Fibroblast of skin of right biceps (primary cell): Measurements from ENCODE around the gene MAP2K5.
"Not testable (repeated sequence)": the region's sequence is repeated elsewhere in the genome, so short reads cannot be mapped to it uniquely, and the experiment has no call there.

Experiments
- DNase-seq: peaks from one replicate; pipeline ENCODE4 v3.0.0-alpha.2; 2013

Gene MAP2K5

DNA sequence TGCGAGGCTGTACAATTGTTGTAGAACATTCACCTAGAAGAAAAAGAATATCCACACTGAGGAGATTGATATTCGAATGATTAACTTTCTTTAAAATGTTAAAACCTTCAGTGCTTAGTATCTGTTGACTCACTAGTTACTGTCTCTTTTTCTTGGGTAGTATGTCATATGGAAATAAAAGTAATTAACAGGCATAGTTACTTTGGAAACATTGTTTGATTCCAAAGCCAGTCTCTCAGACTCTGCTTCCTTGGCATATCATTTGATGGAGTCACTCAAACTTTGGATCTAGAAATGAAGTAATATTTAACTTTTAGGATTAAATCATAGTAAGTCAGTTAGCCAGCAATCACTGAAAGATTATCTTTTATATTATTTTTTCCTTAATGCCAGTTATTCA lies 63.4 kb downstream of the MAP2K5 start:
- DNase-seq = no peak

DNA sequence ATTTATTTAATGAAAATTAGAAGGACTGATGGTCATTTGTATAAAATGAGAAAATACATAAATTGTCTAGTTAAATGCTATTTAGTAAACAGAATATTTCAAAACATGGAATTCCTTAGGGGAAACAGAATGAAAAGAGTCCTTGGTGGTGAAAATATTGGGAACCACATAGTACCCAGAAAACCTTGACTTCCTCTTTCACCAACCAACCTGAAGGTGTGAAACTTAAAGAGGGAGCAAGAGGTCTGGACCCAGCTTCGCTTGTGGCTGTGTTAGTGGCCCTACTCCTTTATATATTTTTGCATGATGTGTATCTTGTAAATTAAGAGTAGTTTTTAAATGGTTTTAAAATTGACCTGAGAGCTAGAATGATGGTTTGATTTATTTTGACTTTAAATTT lies 64.2 kb downstream of the MAP2K5 start:
- no peak for DNase-seq

DNA sequence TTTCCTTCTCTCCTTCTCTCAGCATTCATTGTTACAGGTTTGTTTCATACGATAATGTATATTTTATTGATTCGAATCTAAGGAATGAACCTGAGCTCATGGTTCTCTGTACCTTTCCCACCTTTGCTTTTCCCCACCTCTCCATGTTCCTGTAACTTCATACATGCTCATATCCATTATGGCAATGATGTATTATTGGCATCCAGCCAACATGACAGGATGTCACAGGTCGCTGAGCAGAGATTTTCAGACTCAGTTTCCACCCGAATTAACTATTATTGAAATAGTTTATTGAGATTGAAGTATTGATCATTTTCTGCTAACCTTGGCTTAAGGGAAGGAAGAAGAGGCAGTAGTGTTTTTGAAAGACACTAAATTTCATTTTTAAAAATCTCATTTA lies 64.8 kb downstream of the MAP2K5 start:
- DNase-seq = no peak

DNA sequence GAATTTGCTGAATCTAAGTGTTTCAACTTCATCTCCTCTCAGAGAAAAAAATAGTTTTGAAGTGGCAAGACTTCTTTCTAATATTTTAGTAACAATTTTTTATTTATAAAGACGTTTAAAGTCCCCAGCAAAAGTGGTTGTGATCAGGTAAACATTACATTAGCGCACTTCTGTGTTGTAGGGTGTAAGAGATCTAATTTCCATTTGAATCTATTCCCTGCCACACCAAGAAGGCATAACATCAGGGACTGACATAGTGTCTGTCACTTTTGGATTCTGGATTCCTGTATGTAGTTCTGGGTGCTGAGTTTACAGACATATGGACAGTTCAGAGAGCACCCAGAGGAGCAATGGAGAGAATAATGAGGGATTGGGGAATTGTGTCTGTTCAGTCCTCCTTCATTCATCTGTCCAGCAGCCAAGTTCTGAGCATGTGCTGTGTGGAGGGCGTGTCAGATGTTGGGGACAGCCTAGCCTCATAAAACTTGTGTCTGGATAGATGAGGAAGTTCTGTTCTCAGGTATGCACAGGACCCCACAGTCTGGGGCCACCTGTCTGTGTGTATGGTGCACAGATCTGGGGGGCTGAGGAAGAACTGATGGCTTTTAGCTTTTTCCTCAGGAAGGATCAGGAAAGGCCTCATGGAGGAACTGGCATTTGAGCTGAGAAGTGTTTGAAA lies 65.6 kb downstream of the MAP2K5 start:
- DNase-seq = no peak

DNA sequence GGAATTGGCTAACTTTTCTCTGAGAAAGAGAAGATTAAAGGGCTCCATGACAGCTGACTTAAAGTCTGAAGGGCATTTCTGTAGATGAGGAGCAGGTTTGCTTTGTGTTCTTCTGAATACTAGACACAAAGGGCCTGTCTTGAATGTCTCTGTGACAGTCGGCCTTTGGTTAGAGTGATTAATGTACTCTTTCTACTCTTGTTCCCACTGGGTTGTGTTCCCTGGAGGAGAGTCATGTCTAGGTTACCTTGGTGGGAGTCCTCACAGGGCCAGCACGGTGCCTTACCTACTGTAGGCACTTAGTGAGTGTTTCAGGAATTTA lies 66.1 kb downstream of the MAP2K5 start:
- DNase-seq = no peak

DNA sequence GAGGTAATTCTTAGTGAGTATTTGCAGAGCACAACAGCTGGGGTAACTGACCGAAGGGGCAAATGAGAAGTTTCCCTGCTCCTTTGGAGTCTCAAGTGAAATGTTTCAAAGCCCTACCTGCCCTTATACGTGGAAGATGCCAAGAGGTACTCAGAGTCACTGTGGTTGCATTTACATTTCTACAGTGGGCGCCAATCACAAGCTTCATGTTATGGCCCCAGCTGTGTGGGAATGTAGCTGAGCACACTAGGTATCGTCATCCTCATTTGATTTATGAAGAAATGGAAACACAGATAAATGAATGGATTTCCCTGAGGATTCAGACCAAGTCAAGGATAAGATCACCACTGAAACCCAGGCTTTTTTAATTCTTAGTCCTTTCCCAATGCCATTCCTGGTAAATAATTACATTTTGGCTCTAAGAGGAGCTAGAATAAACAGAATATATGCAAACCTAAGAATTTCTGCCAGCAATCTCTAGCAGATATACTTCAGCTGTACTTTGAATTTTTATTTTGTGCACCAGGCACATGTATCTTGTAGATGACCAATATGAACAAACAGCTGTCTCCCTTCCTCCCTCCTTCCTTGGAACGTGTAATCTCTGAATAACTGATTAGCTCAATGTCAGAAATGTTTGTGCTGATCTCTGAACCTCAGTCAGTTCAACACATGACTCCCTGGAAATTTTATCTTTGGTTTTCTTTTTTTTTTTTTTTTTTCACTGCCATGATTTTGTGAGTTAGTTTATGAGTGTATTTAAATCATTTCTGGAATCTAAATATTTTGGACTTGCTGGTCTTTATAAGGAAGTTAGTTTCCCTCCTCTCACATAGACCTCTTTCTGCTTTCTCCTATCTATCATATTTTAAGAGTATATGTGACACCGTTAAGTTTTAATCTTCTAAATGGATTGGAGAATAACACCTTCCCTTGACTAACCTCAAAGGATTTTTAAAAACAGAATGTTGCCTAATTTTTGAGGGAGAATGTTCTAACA lies 69.2 kb downstream of the MAP2K5 start:
- DNase-seq = no peak

DNA sequence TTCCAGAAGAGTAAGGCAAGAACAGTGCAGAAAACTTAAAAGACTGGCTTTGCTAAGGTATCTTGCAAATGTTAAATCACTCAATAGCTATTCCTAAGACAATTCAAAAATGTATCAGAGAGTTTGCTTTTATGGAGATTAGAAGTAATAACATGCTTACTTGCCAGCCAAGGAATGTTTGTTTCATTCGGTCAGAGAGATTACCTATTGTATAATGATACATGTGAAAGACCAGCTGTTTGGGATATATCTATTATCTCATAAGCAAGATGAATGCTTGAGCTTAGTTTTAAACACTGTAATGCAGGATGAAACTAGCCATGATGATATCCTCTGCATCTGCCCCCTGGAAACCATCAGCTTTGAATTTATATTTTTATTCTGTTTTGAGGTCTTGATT lies 70.7 kb downstream of the MAP2K5 start:
- DNase-seq = no peak

DNA sequence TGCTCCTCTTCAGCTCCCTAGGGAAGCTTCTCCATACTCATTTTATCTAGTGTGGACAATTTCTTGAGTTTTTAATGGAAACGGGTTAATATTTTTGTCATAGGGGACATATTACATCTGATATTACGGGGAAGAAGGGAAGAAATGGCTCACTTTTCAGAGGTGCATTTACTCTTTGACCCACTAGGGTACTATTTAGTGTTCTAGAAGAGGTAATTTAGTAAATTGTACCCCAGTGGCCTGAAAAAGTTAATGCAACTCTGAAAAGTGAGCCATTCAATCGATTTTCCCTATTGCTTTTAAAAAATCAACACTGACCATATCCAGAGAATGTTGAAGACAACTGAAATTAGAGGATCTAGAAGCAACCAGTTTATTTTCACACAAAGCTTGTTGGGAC lies 71.2 kb downstream of the MAP2K5 start:
- no peak for DNase-seq

DNA sequence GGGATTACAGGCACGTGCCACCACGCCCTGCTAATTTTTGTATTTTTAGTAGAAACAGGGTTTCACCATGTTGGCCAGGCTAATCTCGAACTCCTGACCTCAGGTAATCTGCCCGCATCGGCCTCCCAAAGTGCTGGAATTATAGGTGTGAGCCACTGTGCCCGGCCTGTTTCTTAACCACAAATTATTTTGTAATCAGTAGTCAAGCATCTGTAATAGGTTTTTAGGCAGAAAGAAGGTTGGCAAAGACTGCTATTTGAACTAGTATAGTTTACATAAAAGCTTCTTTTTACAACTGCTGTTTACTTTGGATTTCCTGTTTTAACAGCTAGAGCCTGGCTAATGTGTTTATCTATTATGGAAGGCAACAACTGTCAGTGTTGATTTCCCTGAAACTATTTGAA lies 72.6 kb downstream of the MAP2K5 start:
- DNase-seq = not testable (repeated sequence)

DNA sequence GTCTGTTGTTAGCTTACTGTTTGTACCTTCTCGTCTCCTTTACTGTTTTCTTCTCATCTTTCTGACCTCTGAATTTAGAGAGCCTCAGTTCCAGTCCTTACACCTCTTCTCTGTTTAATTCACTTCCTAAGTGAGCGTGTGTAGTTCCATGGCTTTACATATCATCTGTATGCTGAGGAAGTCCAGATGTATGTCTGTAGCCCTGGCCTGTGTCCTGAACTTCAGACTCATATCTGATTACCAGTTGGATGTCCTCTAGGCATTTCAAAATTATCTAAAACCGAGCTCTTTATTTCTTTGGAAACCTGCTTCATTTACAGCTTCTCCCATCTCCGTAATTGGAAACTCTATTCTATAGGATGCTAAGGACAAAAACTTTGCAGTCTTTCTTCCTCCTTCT lies 75.8 kb downstream of the MAP2K5 start:
- no peak for DNase-seq

DNA sequence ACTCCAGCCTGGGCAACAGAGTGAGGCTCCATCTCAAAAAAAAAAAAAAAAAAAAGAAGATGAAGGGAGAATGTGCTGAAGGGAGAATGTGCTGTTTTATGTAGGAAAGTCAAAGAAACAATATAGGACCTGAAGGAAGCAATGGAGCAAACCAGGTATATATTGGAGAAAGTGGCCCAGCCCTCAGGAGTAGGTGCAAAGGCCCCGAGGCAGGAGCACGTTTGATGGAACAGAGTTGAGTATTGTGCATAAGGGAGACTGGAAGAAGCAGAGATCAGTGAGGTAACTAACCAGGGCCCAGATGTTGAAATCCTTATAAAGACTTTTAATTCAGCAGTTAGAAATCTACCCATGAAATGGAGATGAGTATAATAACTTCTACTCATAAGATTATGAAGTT lies 79.6 kb downstream of the MAP2K5 start:
- no peak for DNase-seq

DNA sequence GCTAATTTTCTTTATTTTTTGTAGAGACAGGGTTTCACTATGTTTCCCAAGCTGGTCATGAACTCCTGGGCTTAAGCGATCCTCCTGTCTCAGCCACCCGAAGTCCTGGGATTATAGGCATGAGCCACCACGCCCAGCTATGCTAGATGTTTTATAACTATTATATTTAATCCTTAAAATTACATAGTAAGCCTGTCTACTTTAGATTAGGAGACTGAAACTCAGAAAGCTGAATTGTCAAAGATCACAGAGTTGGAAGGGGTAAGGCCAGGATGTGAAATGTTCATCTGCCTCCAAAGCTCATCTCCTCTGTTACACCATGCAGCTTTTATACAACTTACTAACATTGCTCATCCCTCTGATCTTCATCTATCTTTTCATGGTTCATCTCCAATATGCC lies 89.8 kb downstream of the MAP2K5 start:
- no peak for DNase-seq

DNA sequence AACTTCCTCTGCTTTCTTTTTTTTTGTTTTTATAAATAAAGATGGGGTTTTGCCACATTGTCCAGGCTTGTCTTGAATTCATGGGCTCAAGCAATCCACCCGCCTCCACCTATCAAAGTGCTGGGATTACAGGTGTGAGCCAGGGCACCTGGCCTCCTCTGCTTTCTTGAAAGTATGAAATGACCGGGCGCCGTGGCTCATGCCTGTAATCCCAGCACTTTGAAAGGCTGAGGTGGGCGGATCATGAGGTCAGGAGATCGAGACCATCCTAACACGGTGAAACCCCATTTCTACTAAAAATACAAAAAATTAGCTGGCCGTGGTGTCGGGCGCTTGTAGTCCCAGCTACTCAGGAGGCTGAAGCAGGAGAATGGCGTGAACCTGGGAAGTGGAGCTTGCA lies 93.4 kb downstream of the MAP2K5 start:
- not testable (repeated sequence) for DNase-seq

DNA sequence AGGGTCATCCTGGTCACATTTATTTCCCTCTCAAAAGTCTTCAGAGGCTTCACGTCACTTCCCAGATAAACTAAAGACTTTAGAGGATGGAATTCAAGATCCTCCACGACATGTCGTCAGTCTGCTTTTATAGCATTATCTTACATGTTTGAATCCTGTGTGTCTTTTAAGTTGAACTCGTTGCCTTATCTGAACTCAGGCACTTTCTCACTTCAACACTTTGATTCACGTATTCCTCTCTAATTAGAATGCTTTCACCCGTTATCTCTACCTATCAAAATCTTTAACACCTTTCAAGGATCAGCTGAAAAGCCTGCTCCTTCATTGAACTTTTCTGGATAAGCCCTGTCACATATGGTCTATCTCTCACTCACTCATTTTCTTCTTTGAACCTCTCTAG lies 97.1 kb downstream of the MAP2K5 start:
- DNase-seq = no peak

DNA sequence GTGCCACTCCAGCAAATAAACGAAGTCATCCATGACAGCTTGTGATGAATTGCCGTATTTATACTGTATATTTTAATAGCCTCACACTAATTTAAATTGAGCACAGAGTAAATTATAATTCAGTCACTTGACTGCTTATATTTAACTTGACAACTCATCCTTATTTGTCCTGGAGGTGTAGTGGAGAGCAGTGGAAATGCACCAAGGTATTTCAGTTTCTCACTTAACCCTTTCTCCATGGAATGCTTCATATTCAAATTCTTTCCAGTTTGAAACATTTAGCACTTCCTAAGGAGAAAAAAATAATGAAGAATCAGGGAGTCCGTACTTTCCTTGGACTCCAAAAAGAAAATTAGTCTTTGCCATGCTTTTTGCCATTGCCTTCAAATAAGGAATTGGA lies 99.0 kb downstream of the MAP2K5 start:
- DNase-seq = no peak

DNA sequence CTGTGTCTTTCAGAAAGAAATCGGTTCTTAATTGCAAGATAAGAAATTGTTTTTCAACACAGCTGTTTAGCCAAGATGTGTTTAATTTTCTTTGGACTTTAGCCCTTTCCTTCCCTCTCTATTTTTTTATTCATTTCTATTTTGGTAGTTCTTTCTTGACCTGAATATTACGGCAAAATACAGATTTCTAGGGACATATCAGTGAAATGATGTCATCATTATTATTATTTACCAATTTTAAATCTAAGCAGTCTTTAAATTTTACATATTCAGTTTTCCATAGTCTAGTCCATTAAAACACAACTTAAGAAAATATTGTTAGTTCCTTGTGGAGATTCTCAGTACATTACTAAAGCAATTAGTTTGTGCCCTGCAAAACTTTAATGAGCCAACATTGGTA lies 104.3 kb downstream of the MAP2K5 start:
- no peak for DNase-seq

DNA sequence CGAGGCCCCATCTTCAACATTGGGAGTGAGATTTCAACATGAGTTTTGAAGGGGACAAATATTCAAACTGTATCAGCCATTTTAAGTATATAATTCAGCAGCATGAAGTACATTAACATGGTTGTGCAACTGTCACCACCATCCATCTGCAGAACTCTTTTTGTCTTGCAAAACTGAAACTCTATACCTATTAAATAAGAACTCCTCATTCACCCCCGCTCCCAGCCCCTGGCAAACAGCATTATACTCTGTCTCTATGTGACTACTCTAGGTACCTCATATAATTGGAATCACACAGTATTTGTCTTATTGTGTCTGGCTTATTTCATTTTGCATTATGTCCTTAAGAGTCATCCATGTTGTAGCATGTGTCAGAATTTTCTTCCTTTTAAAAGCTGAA lies 110.1 kb downstream of the MAP2K5 start:
- DNase-seq = no peak

DNA sequence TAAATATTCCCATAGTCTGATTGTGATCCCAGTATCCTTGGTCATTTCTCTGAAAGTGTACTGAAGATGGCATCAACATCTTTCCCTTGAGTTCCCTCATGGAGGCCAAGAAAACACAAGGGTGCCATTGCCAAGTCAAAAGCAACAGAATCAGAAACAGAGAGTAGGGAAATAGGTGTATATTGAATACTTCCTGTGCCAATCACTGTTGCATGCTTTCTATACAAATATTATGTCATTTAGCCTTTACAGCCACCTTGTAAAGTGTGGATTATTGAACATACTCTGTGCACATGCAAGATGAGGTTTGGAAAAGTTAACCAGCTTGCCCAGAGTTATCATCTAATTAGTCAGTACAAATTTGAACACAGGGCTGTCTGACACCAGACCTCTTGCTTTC lies 117.9 kb downstream of the MAP2K5 start:
- no peak for DNase-seq

DNA sequence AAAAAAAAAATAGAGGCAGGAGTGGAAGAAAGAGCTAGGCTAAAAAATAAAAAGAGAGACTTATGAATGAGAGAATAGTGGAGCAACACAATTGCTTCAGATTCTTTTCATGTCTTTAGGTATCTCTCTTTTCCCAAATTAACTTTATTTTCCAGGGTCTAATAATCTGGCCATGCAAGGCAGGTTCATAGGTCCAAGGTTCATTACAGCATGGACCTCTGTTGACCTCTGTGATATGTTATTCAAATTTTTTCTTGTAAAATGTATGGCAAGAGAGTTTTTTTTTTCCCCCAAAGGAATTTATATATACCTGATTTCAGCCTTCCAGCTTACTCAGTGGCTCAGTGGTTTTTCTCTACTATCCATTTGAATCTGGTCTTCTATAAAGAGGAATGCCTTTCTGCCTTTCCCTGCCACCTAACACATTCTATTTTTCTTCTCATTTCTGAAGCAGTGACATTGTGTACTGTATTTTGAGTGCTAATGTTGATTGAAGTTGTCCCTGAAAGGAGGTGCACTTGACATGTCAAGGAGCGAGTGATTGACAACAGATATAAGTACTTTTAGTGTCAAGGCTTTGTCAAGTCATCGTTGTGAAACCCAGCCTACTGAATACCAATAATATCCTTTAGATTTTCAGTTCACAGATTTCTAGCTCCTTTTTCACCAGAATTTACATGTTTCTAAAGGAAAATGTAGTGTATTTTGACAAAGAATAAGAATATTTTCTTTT lies 118.5 kb downstream of the MAP2K5 start:
- no peak for DNase-seq

DNA sequence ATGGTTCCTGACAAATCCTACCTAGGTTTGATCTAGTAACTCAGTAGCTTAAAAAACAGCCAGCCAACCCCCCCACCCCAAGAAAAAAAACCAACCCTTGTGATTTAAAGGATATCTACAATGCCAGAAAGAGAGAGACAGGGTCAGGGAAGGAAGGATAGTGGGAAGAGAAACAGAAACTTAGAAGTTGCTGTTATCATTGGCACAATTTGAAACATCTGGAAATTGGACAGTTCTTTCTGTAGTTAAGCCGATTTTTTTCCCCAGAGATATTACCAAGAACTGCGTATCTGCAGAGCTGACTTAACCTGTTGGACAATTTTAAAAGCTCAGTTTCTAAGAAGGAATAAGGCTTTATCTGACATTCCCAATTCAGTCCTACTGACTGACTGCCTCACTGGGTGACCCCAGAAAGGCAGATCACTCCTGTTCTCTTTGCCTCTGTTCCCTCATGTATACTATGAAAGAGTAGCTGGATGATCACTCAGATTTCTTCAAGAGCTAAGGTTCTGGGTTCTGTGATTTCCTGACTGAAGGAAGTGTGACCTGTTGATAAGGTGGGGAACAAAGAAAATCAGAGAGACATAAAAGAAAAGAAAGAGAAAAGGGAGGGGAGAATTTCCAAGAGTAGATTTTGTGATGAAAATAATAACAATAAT lies 128.3 kb downstream of the MAP2K5 start:
- no peak for DNase-seq

DNA sequence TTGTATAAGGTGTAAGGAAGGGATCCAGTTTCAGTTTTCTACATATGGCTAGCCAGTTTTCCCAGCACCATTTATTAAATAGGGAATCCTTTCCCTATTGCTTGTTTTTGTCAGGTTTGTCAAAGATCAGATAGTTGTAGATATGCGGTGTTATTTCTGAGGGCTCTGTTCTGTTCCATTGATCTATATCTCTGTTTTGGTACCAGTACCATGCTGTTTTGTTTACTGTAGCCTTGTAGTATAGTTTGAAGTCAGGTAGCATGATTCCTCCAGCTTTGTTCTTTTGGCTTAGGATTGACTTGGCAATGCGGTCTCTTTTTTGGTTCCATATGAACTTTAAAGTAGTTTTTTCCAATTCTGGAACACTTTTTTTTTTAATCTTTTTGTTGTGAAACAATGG lies 130.3 kb downstream of the MAP2K5 start:
- not testable (repeated sequence) for DNase-seq

DNA sequence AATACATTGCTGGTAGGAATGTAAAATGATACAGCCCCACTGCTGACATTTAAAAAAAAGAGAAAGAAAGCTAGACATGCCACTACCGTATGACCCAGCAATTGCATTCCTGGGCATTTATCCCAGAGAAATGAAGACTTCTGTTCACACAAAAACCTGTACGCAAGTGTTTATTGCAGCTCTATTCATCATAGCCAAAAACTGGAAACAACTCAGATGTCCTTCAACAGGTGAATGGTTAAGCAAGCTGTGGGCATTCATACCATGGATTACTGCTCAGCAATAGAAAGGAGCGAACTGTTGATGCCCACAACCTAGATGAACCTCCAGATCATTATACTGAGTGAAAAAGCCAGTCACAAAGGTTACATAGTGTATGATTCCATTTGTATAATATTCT lies 132.5 kb downstream of the MAP2K5 start:
- DNase-seq = no peak

DNA sequence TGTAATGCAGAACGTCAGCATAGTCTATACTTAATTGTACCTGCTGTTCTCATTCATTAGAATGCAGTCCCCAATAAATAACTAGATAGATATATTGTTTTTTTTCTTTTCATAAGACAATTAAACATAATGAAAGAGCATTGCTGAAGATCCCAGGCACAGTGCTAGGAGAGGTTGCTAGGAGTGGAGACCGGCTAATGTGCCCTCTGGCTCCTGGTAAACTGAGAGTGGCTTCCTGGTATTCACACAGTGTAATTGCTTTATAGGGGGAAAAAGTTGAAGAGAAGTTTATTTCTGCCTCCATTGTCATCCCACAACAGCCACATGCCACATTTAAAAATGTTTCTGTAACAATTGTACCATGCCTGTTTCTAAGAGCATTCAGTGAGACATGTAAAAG lies 135.6 kb downstream of the MAP2K5 start:
- DNase-seq = no peak
